Nephron (organoid): ENCODE data around the gene CTSA.

Experiments used
- H3K27ac Mint-ChIP-seq, 3 experiments: 2 replicates each; pipeline ENCODE4 v1.8.0; 2020; ENCODE audit warnings: mixed read lengths in 3 of 3, mild to moderate bottlenecking in 2 of 3, moderate library complexity in 1 of 3
- H3K27me3 Mint-ChIP-seq: 2 replicates; pipeline ENCODE4 v1.8.0; 2021; ENCODE audit warnings: low read depth, mild to moderate bottlenecking, moderate library complexity, mixed read lengths
- H3K36me3 Mint-ChIP-seq: 2 replicates; pipeline ENCODE4 v1.8.0; 2020; ENCODE audit warnings: low read depth, mixed read lengths
- H3K4me1 Mint-ChIP-seq: 2 replicates; pipeline ENCODE4 v1.8.0; 2020; ENCODE audit warnings: mixed read lengths
- H3K4me3 Mint-ChIP-seq, 3 experiments: 2 replicates each; pipeline ENCODE4 v1.8.0; 2020; ENCODE audit warnings: mild to moderate bottlenecking in 3 of 3, mixed read lengths in 3 of 3, moderate library complexity in 2 of 3
- H3K9me3 Mint-ChIP-seq: 2 replicates; pipeline ENCODE4 v1.8.0; 2020; ENCODE audit warnings: mixed read lengths
- TF ChIP-seq, protein P1 (sequence below), 3 experiments: fragments of 200-600 bp; sonication (generic); IDR thresholded peaks; one replicate each; pipeline ENCODE4 v1.5.0; 2021; ENCODE audit warnings: antibody characterized with exemption in 3 of 3; ENCODE audit not compliant: unreplicated experiment in 3 of 3

The CTSA gene

DNA sequence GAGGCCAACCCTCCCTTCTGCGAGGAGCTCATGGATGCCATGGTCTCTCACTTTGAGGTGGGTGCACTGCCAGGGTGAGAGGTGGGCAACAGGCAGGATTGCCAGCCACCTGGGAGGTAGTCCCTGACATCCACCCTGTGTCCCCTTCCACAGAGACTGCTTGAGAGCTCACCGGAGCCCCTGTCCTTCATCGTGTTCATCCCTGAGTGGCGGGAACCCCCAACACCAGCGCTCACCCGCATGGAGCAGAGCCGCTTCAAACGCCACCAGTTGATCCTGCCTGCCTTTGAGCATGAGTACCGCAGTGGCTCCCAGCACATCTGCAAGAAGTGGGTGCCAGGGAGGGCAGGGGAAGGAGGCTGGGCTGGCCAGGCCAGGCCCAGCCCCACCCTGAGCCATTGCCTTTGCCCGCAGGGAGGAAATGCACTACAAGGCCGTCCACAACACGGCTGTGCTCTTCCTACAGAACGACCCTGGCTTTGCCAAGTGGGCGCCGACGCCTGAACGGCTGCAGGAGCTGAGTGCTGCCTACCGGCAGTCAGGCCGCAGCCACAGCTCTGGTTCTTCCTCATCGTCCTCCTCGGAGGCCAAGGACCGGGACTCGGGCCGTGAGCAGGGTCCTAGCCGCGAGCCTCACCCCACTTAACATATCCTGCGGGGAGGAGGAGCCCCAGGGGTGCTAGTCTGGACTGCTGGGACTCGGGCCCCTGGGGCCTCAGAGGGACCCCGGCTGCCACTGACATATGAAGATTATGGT, 56.2 kb downstream of the CTSA start:
- no peak overlapping the region for H3K4me3 Mint-ChIP-seq
- H3K27me3 Mint-ChIP-seq, result no peaks in the 10 kb centered on the region
- H3K4me1 Mint-ChIP-seq, result no peaks in the 10 kb centered on the region
- TF ChIP-seq, protein P1, sequence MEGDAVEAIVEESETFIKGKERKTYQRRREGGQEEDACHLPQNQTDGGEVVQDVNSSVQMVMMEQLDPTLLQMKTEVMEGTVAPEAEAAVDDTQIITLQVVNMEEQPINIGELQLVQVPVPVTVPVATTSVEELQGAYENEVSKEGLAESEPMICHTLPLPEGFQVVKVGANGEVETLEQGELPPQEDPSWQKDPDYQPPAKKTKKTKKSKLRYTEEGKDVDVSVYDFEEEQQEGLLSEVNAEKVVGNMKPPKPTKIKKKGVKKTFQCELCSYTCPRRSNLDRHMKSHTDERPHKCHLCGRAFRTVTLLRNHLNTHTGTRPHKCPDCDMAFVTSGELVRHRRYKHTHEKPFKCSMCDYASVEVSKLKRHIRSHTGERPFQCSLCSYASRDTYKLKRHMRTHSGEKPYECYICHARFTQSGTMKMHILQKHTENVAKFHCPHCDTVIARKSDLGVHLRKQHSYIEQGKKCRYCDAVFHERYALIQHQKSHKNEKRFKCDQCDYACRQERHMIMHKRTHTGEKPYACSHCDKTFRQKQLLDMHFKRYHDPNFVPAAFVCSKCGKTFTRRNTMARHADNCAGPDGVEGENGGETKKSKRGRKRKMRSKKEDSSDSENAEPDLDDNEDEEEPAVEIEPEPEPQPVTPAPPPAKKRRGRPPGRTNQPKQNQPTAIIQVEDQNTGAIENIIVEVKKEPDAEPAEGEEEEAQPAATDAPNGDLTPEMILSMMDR (IDR thresholded peaks at IDR 0.05; ENCODE audit: unreplicated experiment in 3 of 3), result no peak
- no peak overlapping the region for H3K27ac Mint-ChIP-seq
- no peaks in the 10 kb centered on the region for H3K9me3 Mint-ChIP-seq
- peaks cover 62% of the 10 kb centered on the region for H3K36me3 Mint-ChIP-seq

DNA sequence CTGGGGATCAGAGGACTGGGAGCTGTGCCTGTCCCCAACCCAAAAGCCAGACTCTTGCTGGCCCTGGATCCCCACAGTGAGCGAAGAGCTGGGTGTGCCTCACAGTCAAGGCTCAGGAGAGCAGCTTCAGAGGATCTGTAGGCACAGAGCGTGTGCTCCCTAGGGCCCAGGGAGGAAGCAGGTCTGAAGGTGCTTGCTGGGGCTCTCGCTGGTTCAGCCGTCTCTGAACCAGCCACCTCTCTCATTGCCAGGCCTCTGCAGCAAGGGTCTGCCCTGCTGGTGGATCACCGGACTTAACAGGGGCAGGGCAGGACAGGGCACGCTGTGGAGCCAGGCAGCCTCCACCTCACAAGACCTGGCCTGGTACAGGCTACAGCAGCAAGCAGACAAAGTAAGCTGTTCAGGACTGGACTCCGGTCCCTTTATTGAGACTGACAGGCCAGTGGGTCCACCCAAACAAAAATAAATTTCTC, 57.2 kb downstream of the CTSA start:
- TF ChIP-seq, protein P1 (IDR thresholded peaks at IDR 0.05; ENCODE audit: unreplicated experiment in 3 of 3), result no peak
- Mint-ChIP-seq H3K4me1 (no peaks in the 10 kb centered on the region), H3K4me3 (no peak overlapping the region), H3K9me3 (no peaks in the 10 kb centered on the region), H3K36me3 (peaks cover 56% of the 10 kb centered on the region), H3K27me3 (no peaks in the 10 kb centered on the region), H3K27ac (no peak overlapping the region)
